GM21737 (cell line): ENCODE results near the gene NAV3.
"Not testable (repeated sequence)": the region's sequence is repeated elsewhere in the genome, so short reads cannot be mapped to it uniquely, and the experiment has no call there.

Source experiments
- ATAC-seq: cut with Tn5 transposase; IDR thresholded peaks from one replicate; pipeline ENCODE4 v1.9.1; 2021; ENCODE audit warnings: mild to moderate bottlenecking, moderate library complexity; ENCODE audit not compliant: unreplicated experiment

The NAV3 gene

GRCh38 chr12:78101113-78101876 lies 270.6 kb downstream of the NAV3 start:
- ATAC-seq = no peak

GRCh38 chr12:78101946-78102635 lies 271.4 kb downstream of the NAV3 start:
- ATAC-seq = no peak

GRCh38 chr12:78102801-78103200 lies 272.1 kb downstream of the NAV3 start:
- not testable (repeated sequence) for ATAC-seq

- ATAC-seq = no peak
These were observed 285.2 kb downstream of the NAV3 start for GRCh38 chr12:78115889-78116288.

GRCh38 chr12:78118036-78118435 lies 287.3 kb downstream of the NAV3 start:
- ATAC-seq = no peak

- no peak for ATAC-seq
These were observed 287.8 kb downstream of the NAV3 start for GRCh38 chr12:78118486-78118885.

GRCh38 chr12:78119351-78119918 lies 288.7 kb downstream of the NAV3 start:
- no peak for ATAC-seq

GRCh38 chr12:78120306-78120705 lies 289.6 kb downstream of the NAV3 start:
- no peak for ATAC-seq

GRCh38 chr12:78120866-78121560 lies 290.3 kb downstream of the NAV3 start:
- no peak for ATAC-seq

GRCh38 chr12:78121969-78122610 lies 291.4 kb downstream of the NAV3 start:
- no peak for ATAC-seq

GRCh38 chr12:78128211-78128610 lies 297.5 kb downstream of the NAV3 start:
- ATAC-seq = no peak

GRCh38 chr12:78143717-78144116 lies 313.0 kb downstream of the NAV3 start:
- no peak for ATAC-seq

GRCh38 chr12:78145398-78145797 lies 314.7 kb downstream of the NAV3 start:
- ATAC-seq = no peak

- no peak for ATAC-seq
These were observed 315.7 kb downstream of the NAV3 start for GRCh38 chr12:78146365-78146772.

GRCh38 chr12:78149459-78149858 lies 318.8 kb downstream of the NAV3 start:
- no peak for ATAC-seq

- no peak for ATAC-seq
These were observed 324.9 kb downstream of the NAV3 start for GRCh38 chr12:78155546-78155945.

GRCh38 chr12:78156751-78157150 lies 326.1 kb downstream of the NAV3 start:
- ATAC-seq = no peak

- no peak for ATAC-seq
These were observed 326.5 kb downstream of the NAV3 start for GRCh38 chr12:78157199-78157598.

GRCh38 chr12:78164154-78164553 lies 333.5 kb downstream of the NAV3 start:
- ATAC-seq = no peak

- no peak for ATAC-seq
These were observed 336.8 kb downstream of the NAV3 start for GRCh38 chr12:78167510-78167909.

GRCh38 chr12:78171061-78171460 lies 340.4 kb downstream of the NAV3 start:
- no peak for ATAC-seq
